Activated naive CD4-positive, alpha-beta T cell treated with anti-CD3 and anti-CD28 coated beads, Interleukin-2, amount 50 U/mL, for 24 hours (primary cell): ENCODE results near the gene LINC00632.

ENCODE experiments used
- H3K27ac Mint-ChIP-seq: one replicate; pipeline ENCODE4 v1.8.0; 2021; ENCODE audit warnings: mild to moderate bottlenecking, mixed read lengths
- H3K27me3 Mint-ChIP-seq: one replicate; pipeline ENCODE4 v1.8.0; 2021; ENCODE audit warnings: mixed read lengths
- H3K36me3 Mint-ChIP-seq: one replicate; pipeline ENCODE4 v1.8.0; 2021; ENCODE audit warnings: mixed read lengths
- H3K4me1 Mint-ChIP-seq: one replicate; pipeline ENCODE4 v1.8.0; 2021; ENCODE audit warnings: mixed read lengths
- H3K4me3 Mint-ChIP-seq: one replicate; pipeline ENCODE4 v1.8.0; 2021; ENCODE audit warnings: mild to moderate bottlenecking, mixed read lengths
- H3K9me3 Mint-ChIP-seq: one replicate; pipeline ENCODE4 v1.8.0; 2021; ENCODE audit warnings: mixed read lengths

LINC00632 gene

GRCh38 chrX:140725500-140725899 lies 15.9 kb downstream of the LINC00632 start:
- Mint-ChIP-seq H3K9me3 (no peaks in the 10 kb centered on the region), H3K36me3 (no peaks in the 10 kb centered on the region), H3K27me3 (no peaks in the 10 kb centered on the region)

GRCh38 chrX:140733766-140734342 lies 24.3 kb downstream of the LINC00632 start:
- no peaks in the 10 kb centered on the region for H3K27me3 Mint-ChIP-seq
- no peaks in the 10 kb centered on the region for H3K9me3 Mint-ChIP-seq
- H3K27ac Mint-ChIP-seq = no peak overlapping the region
- no peaks in the 10 kb centered on the region for H3K36me3 Mint-ChIP-seq
- H3K4me3 Mint-ChIP-seq = no peak overlapping the region
- H3K4me1 Mint-ChIP-seq = no peaks in the 10 kb centered on the region

More at GRCh38 chrX:140725500-140725899, 15.9 kb downstream of the LINC00632 start:
- Mint-ChIP-seq H3K4me1 (no peaks in the 10 kb centered on the region), H3K4me3 (no peak overlapping the region), H3K27ac (no peak overlapping the region)

- no peaks in the 10 kb centered on the region for H3K9me3 Mint-ChIP-seq
- H3K27me3 Mint-ChIP-seq = no peaks in the 10 kb centered on the region
Observed at GRCh38 chrX:140744085-140744484, 34.5 kb downstream of the LINC00632 start.

GRCh38 chrX:140756941-140757340 lies 47.4 kb downstream of the LINC00632 start:
- H3K27ac Mint-ChIP-seq = no peak overlapping the region
- no peaks in the 10 kb centered on the region for H3K36me3 Mint-ChIP-seq
- H3K4me3 Mint-ChIP-seq = no peak overlapping the region
- H3K9me3 Mint-ChIP-seq = no peaks in the 10 kb centered on the region
- H3K4me1 Mint-ChIP-seq = peaks cover 2% of the 10 kb centered on the region
- no peaks in the 10 kb centered on the region for H3K27me3 Mint-ChIP-seq

More at GRCh38 chrX:140744085-140744484, 34.5 kb downstream of the LINC00632 start:
- Mint-ChIP-seq H3K27ac (no peak overlapping the region), H3K4me3 (no peak overlapping the region), H3K4me1 (no peaks in the 10 kb centered on the region), H3K36me3 (no peaks in the 10 kb centered on the region)

- peaks cover 6% of the 10 kb centered on the region for H3K27me3 Mint-ChIP-seq
- peaks cover 10% of the 10 kb centered on the region for H3K4me1 Mint-ChIP-seq
- no peak overlapping the region for H3K4me3 Mint-ChIP-seq
- H3K27ac Mint-ChIP-seq = no peak overlapping the region
- H3K9me3 Mint-ChIP-seq = no peaks in the 10 kb centered on the region
- no peaks in the 10 kb centered on the region for H3K36me3 Mint-ChIP-seq
Observed at GRCh38 chrX:140762061-140762460, 52.5 kb downstream of the LINC00632 start.

GRCh38 chrX:140764401-140764919 lies 54.9 kb downstream of the LINC00632 start:
- Mint-ChIP-seq H3K27ac (no peak overlapping the region), H3K4me3 (peak overlapping the region; percentile 62), H3K9me3 (no peaks in the 10 kb centered on the region), H3K4me1 (peaks cover 10% of the 10 kb centered on the region), H3K27me3 (peaks cover 6% of the 10 kb centered on the region), H3K36me3 (no peaks in the 10 kb centered on the region)

- Mint-ChIP-seq H3K4me1 (peaks cover 10% of the 10 kb centered on the region), H3K9me3 (no peaks in the 10 kb centered on the region), H3K27ac (no peak overlapping the region), H3K27me3 (peaks cover 6% of the 10 kb centered on the region), H3K4me3 (peak overlapping the region; percentile 62), H3K36me3 (no peaks in the 10 kb centered on the region)
Observed at GRCh38 chrX:140765043-140765784, 55.7 kb downstream of the LINC00632 start.

GRCh38 chrX:140766024-140766611 lies 56.6 kb downstream of the LINC00632 start:
- Mint-ChIP-seq H3K4me1 (peaks cover 10% of the 10 kb centered on the region), H3K4me3 (peak overlapping the region; percentile 4), H3K9me3 (no peaks in the 10 kb centered on the region), H3K36me3 (no peaks in the 10 kb centered on the region), H3K27ac (no peak overlapping the region), H3K27me3 (peaks cover 6% of the 10 kb centered on the region)

GRCh38 chrX:140767646-140768045 lies 58.1 kb downstream of the LINC00632 start:
- Mint-ChIP-seq H3K27me3 (peaks cover 6% of the 10 kb centered on the region), H3K4me1 (peaks cover 5% of the 10 kb centered on the region), H3K4me3 (no peak overlapping the region), H3K36me3 (no peaks in the 10 kb centered on the region), H3K9me3 (no peaks in the 10 kb centered on the region), H3K27ac (no peak overlapping the region)

GRCh38 chrX:140775211-140775610 lies 65.7 kb downstream of the LINC00632 start:
- no peaks in the 10 kb centered on the region for H3K36me3 Mint-ChIP-seq
- no peaks in the 10 kb centered on the region for H3K9me3 Mint-ChIP-seq
- H3K27me3 Mint-ChIP-seq = no peaks in the 10 kb centered on the region
- H3K27ac Mint-ChIP-seq = no peak overlapping the region
- no peaks in the 10 kb centered on the region for H3K4me1 Mint-ChIP-seq
- no peak overlapping the region for H3K4me3 Mint-ChIP-seq

GRCh38 chrX:140776320-140776719 lies 66.8 kb downstream of the LINC00632 start:
- no peaks in the 10 kb centered on the region for H3K9me3 Mint-ChIP-seq
- no peaks in the 10 kb centered on the region for H3K36me3 Mint-ChIP-seq
- H3K4me1 Mint-ChIP-seq = no peaks in the 10 kb centered on the region
- H3K4me3 Mint-ChIP-seq = no peak overlapping the region
- no peak overlapping the region for H3K27ac Mint-ChIP-seq
- no peaks in the 10 kb centered on the region for H3K27me3 Mint-ChIP-seq

GRCh38 chrX:140794642-140795041 lies 85.1 kb downstream of the LINC00632 start:
- no peak overlapping the region for H3K4me3 Mint-ChIP-seq
- H3K36me3 Mint-ChIP-seq = no peaks in the 10 kb centered on the region
- no peak overlapping the region for H3K27ac Mint-ChIP-seq
- no peaks in the 10 kb centered on the region for H3K9me3 Mint-ChIP-seq
- H3K27me3 Mint-ChIP-seq = peaks cover 1% of the 10 kb centered on the region
- H3K4me1 Mint-ChIP-seq = no peaks in the 10 kb centered on the region

- no peaks in the 10 kb centered on the region for H3K36me3 Mint-ChIP-seq
- no peak overlapping the region for H3K27ac Mint-ChIP-seq
- H3K4me3 Mint-ChIP-seq = no peak overlapping the region
- H3K9me3 Mint-ChIP-seq = no peaks in the 10 kb centered on the region
- peaks cover 1% of the 10 kb centered on the region for H3K27me3 Mint-ChIP-seq
- no peaks in the 10 kb centered on the region for H3K4me1 Mint-ChIP-seq
Observed at GRCh38 chrX:140799216-140799615, 89.7 kb downstream of the LINC00632 start.

GRCh38 chrX:140804292-140804691 lies 94.7 kb downstream of the LINC00632 start:
- Mint-ChIP-seq H3K27me3 (no peaks in the 10 kb centered on the region), H3K4me3 (no peak overlapping the region), H3K9me3 (no peaks in the 10 kb centered on the region), H3K4me1 (no peaks in the 10 kb centered on the region), H3K27ac (no peak overlapping the region), H3K36me3 (no peaks in the 10 kb centered on the region)

- no peak overlapping the region for H3K4me3 Mint-ChIP-seq
- H3K27me3 Mint-ChIP-seq = no peaks in the 10 kb centered on the region
- H3K27ac Mint-ChIP-seq = no peak overlapping the region
- no peaks in the 10 kb centered on the region for H3K36me3 Mint-ChIP-seq
- H3K9me3 Mint-ChIP-seq = peaks cover 5% of the 10 kb centered on the region
- no peaks in the 10 kb centered on the region for H3K4me1 Mint-ChIP-seq
Observed at GRCh38 chrX:140815868-140816267, 106.3 kb downstream of the LINC00632 start.

GRCh38 chrX:140817943-140818342 lies 108.4 kb downstream of the LINC00632 start:
- H3K36me3 Mint-ChIP-seq = no peaks in the 10 kb centered on the region
- peaks cover 5% of the 10 kb centered on the region for H3K9me3 Mint-ChIP-seq
- H3K27ac Mint-ChIP-seq = no peak overlapping the region
- H3K4me1 Mint-ChIP-seq = no peaks in the 10 kb centered on the region
- no peak overlapping the region for H3K4me3 Mint-ChIP-seq
- H3K27me3 Mint-ChIP-seq = no peaks in the 10 kb centered on the region
